HepG2 (cell line): Measurements from ENCODE around the gene PYGO2. TPM values are rescaled to one million over a fixed set of nuclear protein-coding genes. Genes with fewer than 3 reads are reported as not detected.
A peak's percentile ranks its signal among the peaks of the same experiment; 100 is the strongest.

ENCODE experiments used
- BHLHE40 ChIP-seq: IDR thresholded peaks from 2 replicates; pipeline ENCODE4 v1.6.1; 2011; ENCODE audit warnings: low read length, improper control_type of control experiment
- HDAC2 ChIP-seq: sonication (generic); formaldehyde crosslinking; IDR thresholded peaks from 2 replicates; pipeline ENCODE4 v1.4.0; 2020; ENCODE audit warnings: missing genetic modification reagents
- MAFG ChIP-seq: sonication (generic); formaldehyde crosslinking; IDR thresholded peaks from 2 replicates; pipeline ENCODE4 v1.5.1; 2020; ENCODE audit warnings: mild to moderate bottlenecking, missing genetic modification reagents
- MTA1 ChIP-seq: sonication (generic); formaldehyde crosslinking; IDR thresholded peaks from 2 replicates; pipeline ENCODE4 v1.4.0; 2020; ENCODE audit warnings: missing genetic modification reagents, mild to moderate bottlenecking, borderline replicate concordance
- NCOR1 ChIP-seq: fragments of 200-600 bp; sonication (generic); IDR thresholded peaks from 2 replicates; pipeline ENCODE4 v1.7.0; 2017; ENCODE audit warnings: antibody characterized with exemption, low read length, borderline replicate concordance
- PHF5A ChIP-seq: IDR thresholded peaks from one replicate; pipeline ENCODE4 v1.6.1; 2018; ENCODE audit warnings: low read depth, missing genetic modification reagents; ENCODE audit not compliant: unreplicated experiment
- RERE ChIP-seq: IDR thresholded peaks from 2 replicates; pipeline ENCODE4 v1.6.1; 2016; ENCODE audit warnings: low read depth, missing genetic modification reagents, missing compliant biosample characterization
- SAP130 ChIP-seq: IDR thresholded peaks from 2 replicates; pipeline ENCODE4 v1.6.1; 2016; ENCODE audit warnings: low read depth
- SIN3A ChIP-seq: IDR thresholded peaks from 2 replicates; pipeline ENCODE4 v1.6.1; 2011; ENCODE audit warnings: low read depth, mild to moderate bottlenecking, control low read depth, low read length, borderline replicate concordance
- TOE1 ChIP-seq: sonication (generic); formaldehyde crosslinking; IDR thresholded peaks from 2 replicates; pipeline ENCODE4 v1.4.0; 2020; ENCODE audit warnings: mild to moderate bottlenecking, missing genetic modification reagents
- ZBTB1 ChIP-seq: sonication (generic); formaldehyde crosslinking; IDR thresholded peaks from 2 replicates; pipeline ENCODE4 v1.4.0; 2020; ENCODE audit warnings: missing genetic modification reagents, borderline replicate concordance
- ZNF207 ChIP-seq: fragments of 450-650 bp; IDR thresholded peaks from 2 replicates; pipeline ENCODE4 v1.6.1; 2016; ENCODE audit warnings: antibody characterized with exemption, borderline replicate concordance
- ZNF230 ChIP-seq: sonication (generic); formaldehyde crosslinking; IDR thresholded peaks from 2 replicates; pipeline ENCODE4 v1.4.0; 2020; ENCODE audit warnings: mild to moderate bottlenecking, missing genetic modification reagents
- ZNF607 ChIP-seq: sonication (generic); formaldehyde crosslinking; IDR thresholded peaks from 2 replicates; pipeline ENCODE4 v1.5.1; 2020; ENCODE audit warnings: missing genetic modification reagents, mild to moderate bottlenecking, borderline replicate concordance
- polyA plus RNA-seq, 8 experiments: library from polyadenylated mRNA; depleted of rRNA in 3 of 8; stranded (reverse) in 7 of 8; unstranded in 1 of 8; fragments of >200 nt; fragmentation: Illumina TruSeq in 4 of 8; extraction: Trizol in 4 of 8; gene quantifications; 2 replicates each; pipeline versions ENCODE4 v1.2.1 to v1.2.3, GENCODE V29; 2011 to 2016; ENCODE audit warnings: low read depth in 4 of 8, missing spikeins in 1 of 8, mixed read lengths in 1 of 8; ENCODE audit not compliant: insufficient read depth in 1 of 8
- total RNA-seq, 5 experiments: library from RNA; depleted of rRNA; stranded (reverse); fragments of >200 nt; fragmentation: Illumina TruSeq; extraction: Trizol; gene quantifications; 2 replicates each; pipeline ENCODE4 v1.2.3, GENCODE V29; 2016; ENCODE audit warnings: low read depth in 1 of 5
- TF ChIP-seq, protein P1 (sequence below): sonication (generic); formaldehyde crosslinking; IDR thresholded peaks from 2 replicates; pipeline ENCODE4 v1.5.1; 2020; ENCODE audit warnings: mild to moderate bottlenecking, missing genetic modification reagents, moderate library complexity
- TF ChIP-seq, protein P2 (sequence below): IDR thresholded peaks from 2 replicates; pipeline ENCODE4 v1.4.0; 2020; ENCODE audit warnings: mild to moderate bottlenecking, missing genetic modification reagents

The PYGO2 gene
- total and polyA plus RNA-seq, 2 of the 13 experiments (the other 11 are each of a cell fraction or from before 2014, with no cell fraction given) = 20.3 to 21.8 TPM

GRCh38 chr1:155007251-155007828, 45.8 kb upstream of the PYGO2 start (continued):
- TF ChIP-seq, protein P1, sequence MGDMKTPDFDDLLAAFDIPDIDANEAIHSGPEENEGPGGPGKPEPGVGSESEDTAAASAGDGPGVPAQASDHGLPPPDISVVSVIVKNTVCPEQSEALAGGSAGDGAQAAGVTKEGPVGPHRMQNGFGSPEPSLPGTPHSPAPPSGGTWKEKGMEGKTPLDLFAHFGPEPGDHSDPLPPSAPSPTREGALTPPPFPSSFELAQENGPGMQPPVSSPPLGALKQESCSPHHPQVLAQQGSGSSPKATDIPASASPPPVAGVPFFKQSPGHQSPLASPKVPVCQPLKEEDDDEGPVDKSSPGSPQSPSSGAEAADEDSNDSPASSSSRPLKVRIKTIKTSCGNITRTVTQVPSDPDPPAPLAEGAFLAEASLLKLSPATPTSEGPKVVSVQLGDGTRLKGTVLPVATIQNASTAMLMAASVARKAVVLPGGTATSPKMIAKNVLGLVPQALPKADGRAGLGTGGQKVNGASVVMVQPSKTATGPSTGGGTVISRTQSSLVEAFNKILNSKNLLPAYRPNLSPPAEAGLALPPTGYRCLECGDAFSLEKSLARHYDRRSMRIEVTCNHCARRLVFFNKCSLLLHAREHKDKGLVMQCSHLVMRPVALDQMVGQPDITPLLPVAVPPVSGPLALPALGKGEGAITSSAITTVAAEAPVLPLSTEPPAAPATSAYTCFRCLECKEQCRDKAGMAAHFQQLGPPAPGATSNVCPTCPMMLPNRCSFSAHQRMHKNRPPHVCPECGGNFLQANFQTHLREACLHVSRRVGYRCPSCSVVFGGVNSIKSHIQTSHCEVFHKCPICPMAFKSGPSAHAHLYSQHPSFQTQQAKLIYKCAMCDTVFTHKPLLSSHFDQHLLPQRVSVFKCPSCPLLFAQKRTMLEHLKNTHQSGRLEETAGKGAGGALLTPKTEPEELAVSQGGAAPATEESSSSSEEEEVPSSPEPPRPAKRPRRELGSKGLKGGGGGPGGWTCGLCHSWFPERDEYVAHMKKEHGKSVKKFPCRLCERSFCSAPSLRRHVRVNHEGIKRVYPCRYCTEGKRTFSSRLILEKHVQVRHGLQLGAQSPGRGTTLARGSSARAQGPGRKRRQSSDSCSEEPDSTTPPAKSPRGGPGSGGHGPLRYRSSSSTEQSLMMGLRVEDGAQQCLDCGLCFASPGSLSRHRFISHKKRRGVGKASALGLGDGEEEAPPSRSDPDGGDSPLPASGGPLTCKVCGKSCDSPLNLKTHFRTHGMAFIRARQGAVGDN (CRISPR knock-in tag) = peak; percentile 64
- TF ChIP-seq HDAC2 (CRISPR knock-in tag) (no peak), BHLHE40 (no peak), SAP130 (CRISPR knock-in tag) (peak; percentile 33; the same call in 1 of the 2 replicates), ZNF207 (no peak), TOE1 (CRISPR knock-in tag) (no peak), MTA1 (peak; percentile 15; the same call in 1 of the 2 replicates), ZNF230 (CRISPR knock-in tag) (no peak), SIN3A (no peak), MAFG (CRISPR knock-in tag) (no peak), RERE (CRISPR knock-in tag) (no peak), ZBTB1 (CRISPR knock-in tag) (no peak), ZNF607 (CRISPR knock-in tag) (no peak), PHF5A (CRISPR knock-in tag) (no peak), NCOR1 (peak; percentile 34; the same call in 1 of the 2 replicates)
- TF ChIP-seq, protein P2, sequence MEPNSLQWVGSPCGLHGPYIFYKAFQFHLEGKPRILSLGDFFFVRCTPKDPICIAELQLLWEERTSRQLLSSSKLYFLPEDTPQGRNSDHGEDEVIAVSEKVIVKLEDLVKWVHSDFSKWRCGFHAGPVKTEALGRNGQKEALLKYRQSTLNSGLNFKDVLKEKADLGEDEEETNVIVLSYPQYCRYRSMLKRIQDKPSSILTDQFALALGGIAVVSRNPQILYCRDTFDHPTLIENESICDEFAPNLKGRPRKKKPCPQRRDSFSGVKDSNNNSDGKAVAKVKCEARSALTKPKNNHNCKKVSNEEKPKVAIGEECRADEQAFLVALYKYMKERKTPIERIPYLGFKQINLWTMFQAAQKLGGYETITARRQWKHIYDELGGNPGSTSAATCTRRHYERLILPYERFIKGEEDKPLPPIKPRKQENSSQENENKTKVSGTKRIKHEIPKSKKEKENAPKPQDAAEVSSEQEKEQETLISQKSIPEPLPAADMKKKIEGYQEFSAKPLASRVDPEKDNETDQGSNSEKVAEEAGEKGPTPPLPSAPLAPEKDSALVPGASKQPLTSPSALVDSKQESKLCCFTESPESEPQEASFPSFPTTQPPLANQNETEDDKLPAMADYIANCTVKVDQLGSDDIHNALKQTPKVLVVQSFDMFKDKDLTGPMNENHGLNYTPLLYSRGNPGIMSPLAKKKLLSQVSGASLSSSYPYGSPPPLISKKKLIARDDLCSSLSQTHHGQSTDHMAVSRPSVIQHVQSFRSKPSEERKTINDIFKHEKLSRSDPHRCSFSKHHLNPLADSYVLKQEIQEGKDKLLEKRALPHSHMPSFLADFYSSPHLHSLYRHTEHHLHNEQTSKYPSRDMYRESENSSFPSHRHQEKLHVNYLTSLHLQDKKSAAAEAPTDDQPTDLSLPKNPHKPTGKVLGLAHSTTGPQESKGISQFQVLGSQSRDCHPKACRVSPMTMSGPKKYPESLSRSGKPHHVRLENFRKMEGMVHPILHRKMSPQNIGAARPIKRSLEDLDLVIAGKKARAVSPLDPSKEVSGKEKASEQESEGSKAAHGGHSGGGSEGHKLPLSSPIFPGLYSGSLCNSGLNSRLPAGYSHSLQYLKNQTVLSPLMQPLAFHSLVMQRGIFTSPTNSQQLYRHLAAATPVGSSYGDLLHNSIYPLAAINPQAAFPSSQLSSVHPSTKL (CRISPR knock-in tag) = peak; percentile 14; the same call in 1 of the 2 replicates
